Measurements from ENCODE around the gene JAGN1. TPM values are rescaled to one million over a fixed set of nuclear protein-coding genes. Genes with fewer than 3 reads are reported as not detected.
"Not testable (repeated sequence)": the region's sequence is repeated elsewhere in the genome, so short reads cannot be mapped to it uniquely, and the experiment has no call there.

JAGN1 gene
- total RNA-seq, 1 donor from 2014 or later: 40.4 TPM

GRCh38 chr3:9935966-9936510, 45.6 kb downstream of the JAGN1 start:
- H3K27ac Mint-ChIP-seq: no peak overlapping the region
- H3K9me3 Mint-ChIP-seq: no peaks in the 10 kb centered on the region
- H3K4me3 Mint-ChIP-seq: no peak overlapping the region
- peaks cover 15% of the 10 kb centered on the region for H3K36me3 Mint-ChIP-seq
- TF ChIP-seq CTCF (conservative IDR thresholded peaks at IDR 0.05): no peak
- no peaks in the 10 kb centered on the region for H3K27me3 Mint-ChIP-seq
- DNase-seq (ENCODE audit: extremely low spot score, unreplicated experiment): no peak
- H3K4me1 Mint-ChIP-seq (ENCODE audit: unreplicated experiment): peaks cover 19% of the 10 kb centered on the region

GRCh38 chr3:9937486-9938238, 47.3 kb downstream of the JAGN1 start:
- Mint-ChIP-seq H3K4me1 (ENCODE audit: unreplicated experiment) (peaks cover 19% of the 10 kb centered on the region), H3K36me3 (peaks cover 13% of the 10 kb centered on the region), H3K27ac (no peak overlapping the region), H3K27me3 (no peaks in the 10 kb centered on the region), H3K9me3 (no peaks in the 10 kb centered on the region), H3K4me3 (no peak overlapping the region)
- no peak for DNase-seq (ENCODE audit: extremely low spot score, unreplicated experiment)
- no peak for TF ChIP-seq CTCF (conservative IDR thresholded peaks at IDR 0.05)

GRCh38 chr3:9938966-9939365, 48.6 kb downstream of the JAGN1 start:
- Mint-ChIP-seq H3K27ac (no peak overlapping the region), H3K4me1 (ENCODE audit: unreplicated experiment) (peaks cover 17% of the 10 kb centered on the region), H3K9me3 (no peaks in the 10 kb centered on the region), H3K27me3 (no peaks in the 10 kb centered on the region), H3K4me3 (no peak overlapping the region), H3K36me3 (peaks cover 13% of the 10 kb centered on the region)
- no peak for TF ChIP-seq CTCF (conservative IDR thresholded peaks at IDR 0.05)
- DNase-seq (ENCODE audit: extremely low spot score, unreplicated experiment): no peak

GRCh38 chr3:9939906-9940305, 49.5 kb downstream of the JAGN1 start:
- not testable (repeated sequence) for H3K27me3 Mint-ChIP-seq; H3K9me3 Mint-ChIP-seq; DNase-seq (ENCODE audit: extremely low spot score, unreplicated experiment); H3K4me1 Mint-ChIP-seq (ENCODE audit: unreplicated experiment); H3K27ac Mint-ChIP-seq; H3K4me3 Mint-ChIP-seq
- H3K36me3 Mint-ChIP-seq: peaks cover 13% of the 10 kb centered on the region

GRCh38 chr3:9940746-9941145, 50.3 kb downstream of the JAGN1 start:
- Mint-ChIP-seq H3K4me1 (ENCODE audit: unreplicated experiment) (no peaks in the 10 kb centered on the region), H3K36me3 (peaks cover 5% of the 10 kb centered on the region), H3K27me3 (no peaks in the 10 kb centered on the region), H3K9me3 (no peaks in the 10 kb centered on the region), H3K4me3 (no peak overlapping the region), H3K27ac (no peak overlapping the region)
- DNase-seq (ENCODE audit: extremely low spot score, unreplicated experiment): no peak
- TF ChIP-seq CTCF (conservative IDR thresholded peaks at IDR 0.05): no peak

- no peak overlapping the region for H3K4me3 Mint-ChIP-seq
- DNase-seq (ENCODE audit: extremely low spot score, unreplicated experiment): no peak
- no peak for TF ChIP-seq CTCF (conservative IDR thresholded peaks at IDR 0.05)
- no peak overlapping the region for H3K27ac Mint-ChIP-seq
- H3K36me3 Mint-ChIP-seq: no peaks in the 10 kb centered on the region
- H3K4me1 Mint-ChIP-seq (ENCODE audit: unreplicated experiment): no peaks in the 10 kb centered on the region
- H3K9me3 Mint-ChIP-seq: no peaks in the 10 kb centered on the region
- H3K27me3 Mint-ChIP-seq: no peaks in the 10 kb centered on the region
These were observed 51.8 kb downstream of the JAGN1 start for GRCh38 chr3:9942164-9942563.
